DND-41 (cell line): ENCODE data around the gene CMTM2.

Source experiments
- EZH2 ChIP-seq: IDR thresholded peaks from 3 replicates; pipeline ENCODE4 v1.6.1; 2012; ENCODE audit warnings: borderline replicate concordance, low read depth, mild to moderate bottlenecking, moderate library complexity, low read length, inconsistent platforms; ENCODE audit not compliant: severe bottlenecking
- TF ChIP-seq, protein P1 (sequence below): IDR thresholded peaks from 2 replicates; pipeline ENCODE4 v1.5.1; 2012; ENCODE audit warnings: borderline replicate concordance, low read length, moderate library complexity, mild to moderate bottlenecking; ENCODE audit not compliant: poor library complexity, severe bottlenecking; ENCODE audit errors: extremely low read depth

- TF ChIP-seq, protein P1, sequence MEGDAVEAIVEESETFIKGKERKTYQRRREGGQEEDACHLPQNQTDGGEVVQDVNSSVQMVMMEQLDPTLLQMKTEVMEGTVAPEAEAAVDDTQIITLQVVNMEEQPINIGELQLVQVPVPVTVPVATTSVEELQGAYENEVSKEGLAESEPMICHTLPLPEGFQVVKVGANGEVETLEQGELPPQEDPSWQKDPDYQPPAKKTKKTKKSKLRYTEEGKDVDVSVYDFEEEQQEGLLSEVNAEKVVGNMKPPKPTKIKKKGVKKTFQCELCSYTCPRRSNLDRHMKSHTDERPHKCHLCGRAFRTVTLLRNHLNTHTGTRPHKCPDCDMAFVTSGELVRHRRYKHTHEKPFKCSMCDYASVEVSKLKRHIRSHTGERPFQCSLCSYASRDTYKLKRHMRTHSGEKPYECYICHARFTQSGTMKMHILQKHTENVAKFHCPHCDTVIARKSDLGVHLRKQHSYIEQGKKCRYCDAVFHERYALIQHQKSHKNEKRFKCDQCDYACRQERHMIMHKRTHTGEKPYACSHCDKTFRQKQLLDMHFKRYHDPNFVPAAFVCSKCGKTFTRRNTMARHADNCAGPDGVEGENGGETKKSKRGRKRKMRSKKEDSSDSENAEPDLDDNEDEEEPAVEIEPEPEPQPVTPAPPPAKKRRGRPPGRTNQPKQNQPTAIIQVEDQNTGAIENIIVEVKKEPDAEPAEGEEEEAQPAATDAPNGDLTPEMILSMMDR = no peak
- no peak for TF ChIP-seq EZH2
Observed at GRCh38 chr16:66594739-66595138, 15.5 kb downstream of the CMTM2 start.
